ENCODE data around the gene SPEM2. TPM values are rescaled to one million over a fixed set of nuclear protein-coding genes. Genes with fewer than 3 reads are reported as not detected.

The SPEM2 gene
- total RNA-seq, 6 experiments from 2014 or later, result not detected

DNA sequence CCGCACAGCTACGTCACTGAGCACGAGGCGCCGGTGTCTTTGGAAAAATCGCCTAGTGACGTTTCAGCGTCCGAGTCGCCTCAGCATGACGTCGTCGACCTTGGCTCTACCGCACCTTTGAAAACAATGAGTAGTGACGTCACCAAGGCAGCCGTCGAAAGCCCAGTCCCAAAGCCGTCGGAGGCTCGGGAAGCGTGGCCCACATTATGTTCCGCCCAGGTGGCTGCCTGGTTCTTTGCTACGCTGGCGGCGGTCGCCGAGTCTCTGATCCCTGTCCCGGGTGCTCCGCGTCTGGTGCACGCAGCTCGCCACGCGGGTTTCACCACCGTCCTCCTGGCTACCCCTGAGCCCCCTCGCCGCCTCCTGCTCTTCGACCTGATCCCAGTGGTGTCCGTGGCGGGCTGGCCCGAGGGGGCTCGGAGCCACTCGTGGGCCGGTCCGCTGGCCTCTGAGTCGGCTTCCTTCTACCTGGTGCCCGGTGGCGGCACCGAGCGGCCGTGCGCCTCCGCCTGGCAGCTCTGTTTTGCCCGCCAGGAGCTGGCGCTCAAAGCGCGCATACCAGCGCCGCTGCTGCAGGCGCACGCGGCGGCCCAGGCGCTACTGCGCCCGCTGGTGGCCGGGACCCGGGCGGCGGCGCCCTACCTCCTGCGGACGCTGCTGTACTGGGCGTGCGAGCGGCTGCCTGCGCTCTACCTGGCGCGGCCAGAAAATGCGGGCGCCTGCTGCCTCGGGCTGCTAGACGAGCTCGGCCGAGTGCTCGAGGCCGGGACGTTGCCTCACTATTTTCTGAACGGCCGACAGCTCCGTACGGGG is 11.3 kb downstream of the SPEM2 start:
- intact Hi-C loops (cut with DNase I), result loop anchor here in 1 of 2 donors (5.0 kb wide), 1 partner anchor 79 kb away; the partner anchor contains the start of gene TMEM95
- TF ChIP-seq POLR2A (IDR thresholded peaks at IDR 0.05), result peak; percentile 57
- TF ChIP-seq, protein P1, sequence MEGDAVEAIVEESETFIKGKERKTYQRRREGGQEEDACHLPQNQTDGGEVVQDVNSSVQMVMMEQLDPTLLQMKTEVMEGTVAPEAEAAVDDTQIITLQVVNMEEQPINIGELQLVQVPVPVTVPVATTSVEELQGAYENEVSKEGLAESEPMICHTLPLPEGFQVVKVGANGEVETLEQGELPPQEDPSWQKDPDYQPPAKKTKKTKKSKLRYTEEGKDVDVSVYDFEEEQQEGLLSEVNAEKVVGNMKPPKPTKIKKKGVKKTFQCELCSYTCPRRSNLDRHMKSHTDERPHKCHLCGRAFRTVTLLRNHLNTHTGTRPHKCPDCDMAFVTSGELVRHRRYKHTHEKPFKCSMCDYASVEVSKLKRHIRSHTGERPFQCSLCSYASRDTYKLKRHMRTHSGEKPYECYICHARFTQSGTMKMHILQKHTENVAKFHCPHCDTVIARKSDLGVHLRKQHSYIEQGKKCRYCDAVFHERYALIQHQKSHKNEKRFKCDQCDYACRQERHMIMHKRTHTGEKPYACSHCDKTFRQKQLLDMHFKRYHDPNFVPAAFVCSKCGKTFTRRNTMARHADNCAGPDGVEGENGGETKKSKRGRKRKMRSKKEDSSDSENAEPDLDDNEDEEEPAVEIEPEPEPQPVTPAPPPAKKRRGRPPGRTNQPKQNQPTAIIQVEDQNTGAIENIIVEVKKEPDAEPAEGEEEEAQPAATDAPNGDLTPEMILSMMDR (IDR thresholded peaks at IDR 0.05), result peak; percentile 90 to 97 (median 92)
- H3K9me3 ChIP-seq, result no peaks in the 10 kb centered on the region

DNA sequence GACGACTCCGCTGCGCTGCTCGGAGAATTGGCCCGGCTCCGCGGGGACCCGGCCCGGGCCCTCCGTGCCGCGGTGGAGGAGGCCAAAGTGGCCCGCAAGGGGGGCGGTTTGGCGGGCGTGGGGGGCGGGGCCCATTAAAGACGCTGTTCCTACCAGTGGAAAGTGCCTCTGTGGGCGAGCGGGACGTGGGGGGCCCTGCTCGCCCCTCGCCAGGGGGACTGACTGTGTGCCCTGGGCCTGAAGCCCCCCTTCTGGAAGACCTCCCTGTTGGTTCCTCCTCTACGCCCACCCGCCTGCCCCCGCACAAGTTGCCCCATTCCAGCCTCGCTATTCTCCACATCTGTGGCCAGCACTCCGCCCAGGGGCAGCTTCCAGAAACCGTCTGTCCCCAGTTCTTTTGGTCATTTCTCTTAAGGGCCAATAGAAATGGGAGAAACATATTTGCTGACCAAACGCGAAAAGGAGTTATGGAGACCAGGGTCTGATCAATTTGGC is 12.0 kb downstream of the SPEM2 start:
- H3K27me3 ChIP-seq, result no peaks in the 10 kb centered on the region
- 30% methylated on average over 7 of the region's 31 CpGs for WGBS (ENCODE audit: insufficient coverage, low coverage, low lambda C conversion rate, missing lambda C conversion rate)
- peak overlapping the region in 2 of 3 donors; percentile 44 to 45 for H3K4me3 ChIP-seq
- H3K9me3 ChIP-seq, result no peaks in the 10 kb centered on the region
- H3K4me1 ChIP-seq, result peaks cover 0 to 42% (median 12%) of the 10 kb centered on the region in 4 donors
- TF ChIP-seq, protein P1 (IDR thresholded peaks at IDR 0.05), result no peak
- no peak for TF ChIP-seq POLR2A (IDR thresholded peaks at IDR 0.05)
- H3K27ac ChIP-seq, result peak overlapping the region in 1 of 3 donors; percentile 65
- H3K36me3 ChIP-seq, result no peaks in the 10 kb centered on the region
- ATAC-seq (no peak), DNase-seq (no peak)
- intact Hi-C loops (cut with DNase I), result loop anchor here in 1 of 2 donors (5.0 kb wide), 1 partner anchor 80 kb away; the partner anchor contains the start of gene TMEM95

More for the DNA sequence above, 11.3 kb downstream of the SPEM2 start:
- peak; percentile 88 to 91 (median 89) for DNase-seq
- Histone ChIP-seq H3K4me1 (peaks cover 0 to 42% (median 12%) of the 10 kb centered on the region in 4 donors), H3K4me3 (peak overlapping the region; percentile 44 to 59 (median 45)), H3K27ac (peak overlapping the region; percentile 48 to 65 (median 53)), H3K36me3 (no peaks in the 10 kb centered on the region), H3K27me3 (no peaks in the 10 kb centered on the region)
- ATAC-seq, result peak; percentile 69 to 86 (median 80)
- 12% methylated on average over 35 of the region's 92 CpGs for WGBS (ENCODE audit: insufficient coverage, low coverage, low lambda C conversion rate, missing lambda C conversion rate)

DNA sequence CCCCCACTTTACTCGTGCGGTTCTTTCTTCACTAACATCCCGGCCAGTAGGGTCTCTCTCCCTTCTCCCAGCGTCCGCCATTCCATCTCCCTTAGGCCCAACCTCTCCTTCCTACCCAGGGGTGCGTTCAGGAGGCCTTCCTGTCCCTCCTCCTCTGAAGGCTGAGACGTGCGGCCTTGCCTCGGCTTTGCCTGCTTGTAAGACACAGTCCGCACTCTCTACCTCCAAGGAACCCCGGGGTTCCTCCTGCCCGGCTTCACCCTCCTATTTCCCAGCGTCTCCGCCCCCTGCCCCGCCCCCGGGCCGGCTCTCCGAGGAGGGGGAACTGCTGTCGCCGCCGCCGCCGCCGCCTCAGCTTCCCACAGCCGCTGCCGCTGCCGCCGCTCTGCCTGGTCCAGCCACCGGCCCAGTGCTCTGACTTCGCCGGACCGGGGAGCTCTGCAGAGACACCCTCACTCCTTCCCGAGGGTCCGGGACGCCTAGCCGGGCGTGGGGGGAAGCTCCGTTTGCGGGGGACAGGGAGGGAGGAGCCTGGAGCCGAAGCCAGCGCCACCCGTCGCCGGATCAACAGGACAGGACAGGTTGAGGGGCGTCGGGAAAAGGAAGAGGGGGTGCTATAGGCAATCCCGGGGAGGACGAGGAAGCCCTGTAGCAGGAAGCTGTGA is 12.7 kb downstream of the SPEM2 start:
- H3K4me3 ChIP-seq, result peak overlapping the region in 2 of 3 donors; percentile 12 to 24
- H3K4me1 ChIP-seq, result peaks cover 0 to 42% (median 12%) of the 10 kb centered on the region in 4 donors
- intact Hi-C loops (cut with DNase I), result loop anchor here in 1 of 2 donors (5.0 kb wide), 1 partner anchor 81 kb away; the partner anchor contains the start of gene TMEM95
- H3K27me3 ChIP-seq, result no peaks in the 10 kb centered on the region
- ATAC-seq, result peak in 2 of 4 donors; percentile 1 to 2
- no peak overlapping the region for H3K27ac ChIP-seq
- 42% methylated on average over 36 of the region's 48 CpGs for WGBS (ENCODE audit: insufficient coverage, low coverage, low lambda C conversion rate, missing lambda C conversion rate)
- TF ChIP-seq, protein P1 (IDR thresholded peaks at IDR 0.05), result no peak
- TF ChIP-seq POLR2A (IDR thresholded peaks at IDR 0.05), result no peak
- H3K36me3 ChIP-seq, result no peaks in the 10 kb centered on the region
- H3K9me3 ChIP-seq, result no peaks in the 10 kb centered on the region
- DNase-seq, result peak; percentile 74 to 82 (median 81)

DNA sequence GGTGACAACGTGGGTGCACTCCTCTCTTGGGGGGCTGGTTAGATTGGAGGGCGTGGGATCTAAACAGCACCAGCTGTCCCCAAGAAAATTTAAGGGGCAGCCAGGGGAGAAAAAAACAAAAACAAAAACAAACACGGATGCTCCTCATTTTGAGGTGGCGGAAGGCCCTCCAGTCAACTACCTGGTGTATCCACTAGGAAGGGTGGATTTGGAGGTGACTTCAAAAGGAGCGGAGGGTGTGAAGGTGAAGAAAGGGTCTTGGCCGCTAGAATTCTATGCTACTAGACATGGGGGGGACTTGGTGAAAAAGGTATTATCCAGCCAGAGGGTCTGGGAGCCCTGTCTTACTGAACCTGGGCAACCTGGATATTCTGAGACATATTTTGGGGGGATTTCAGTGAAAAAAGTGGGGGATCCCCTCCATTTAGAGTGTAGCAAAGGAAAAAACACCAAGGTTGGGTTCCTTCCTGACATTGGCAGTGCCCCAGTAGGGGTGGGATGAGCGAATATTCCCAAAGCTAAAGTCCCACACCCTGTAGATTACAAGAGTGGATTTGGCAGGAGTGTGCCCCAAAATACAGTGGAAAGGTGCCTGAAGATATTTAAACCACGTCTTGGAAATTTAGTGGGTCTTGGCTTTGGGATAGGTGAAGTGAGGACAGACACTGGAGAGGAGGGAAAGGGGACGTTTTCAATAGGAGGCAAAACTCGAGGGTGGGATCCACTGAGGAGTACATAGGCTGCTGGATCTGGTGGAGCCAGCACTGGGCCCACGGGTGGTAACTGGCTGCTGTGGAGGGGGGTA is 13.4 kb downstream of the SPEM2 start:
- intact Hi-C loops (cut with DNase I), result loop anchor here in 1 of 2 donors (5.0 kb wide), 1 partner anchor 82 kb away; the partner anchor contains the start of gene TMEM95
- DNase-seq (no peak), ATAC-seq (no peak)
- peak overlapping the region in 1 of 3 donors; percentile 24 for H3K4me3 ChIP-seq
- 52% methylated on average over 11 of the region's 11 CpGs for WGBS (ENCODE audit: insufficient coverage, low coverage, low lambda C conversion rate, missing lambda C conversion rate)
- H3K9me3 ChIP-seq, result no peaks in the 10 kb centered on the region
- no peaks in the 10 kb centered on the region for H3K36me3 ChIP-seq
- H3K27ac ChIP-seq, result no peak overlapping the region
- H3K4me1 ChIP-seq, result peaks cover 0 to 42% (median 12%) of the 10 kb centered on the region in 4 donors
- no peak for TF ChIP-seq POLR2A (IDR thresholded peaks at IDR 0.05)
- TF ChIP-seq, protein P1 (IDR thresholded peaks at IDR 0.05), result no peak
- H3K27me3 ChIP-seq, result no peaks in the 10 kb centered on the region
